Medulla oblongata (tissue), 1 donor: ENCODE measurements around the gene GARIN5B.

ENCODE experiments used
- DNase-seq: peaks from one replicate; pipeline ENCODE4 v3.0.0-alpha.2; 2015; ENCODE audit errors: extremely low spot score

Gene GARIN5B

GRCh38 chr19:55370305-55370988, 7.4 kb upstream of the GARIN5B start, which contains the start of gene IL11:
TSS of gene IL11 (minus strand) at chr19:55370463. CDS start at chr19:55370310, 153 bp downstream.
- no peak for DNase-seq

GRCh38 chr19:55369653-55370304, 6.7 kb upstream of the GARIN5B start:
- no peak for DNase-seq

GRCh38 chr19:55368701-55369563, 5.9 kb upstream of the GARIN5B start:
- DNase-seq, result no peak

- DNase-seq, result no peak
Measured at GRCh38 chr19:55368106-55368505, 5.0 kb upstream of the GARIN5B start.

- no peak for DNase-seq
Measured at GRCh38 chr19:55366790-55367189, 3.7 kb upstream of the GARIN5B start.

GRCh38 chr19:55365964-55366363, 2.9 kb upstream of the GARIN5B start:
- no peak for DNase-seq

- DNase-seq, result no peak
Measured at GRCh38 chr19:55365245-55365644, 2.2 kb upstream of the GARIN5B start.

- DNase-seq, result no peak
Measured at GRCh38 chr19:55362174-55362989, 678 bp downstream of the GARIN5B start.

- no peak for DNase-seq
Measured at GRCh38 chr19:55360902-55361301, 2.2 kb downstream of the GARIN5B start.

GRCh38 chr19:55358943-55359908, 3.8 kb downstream of the GARIN5B start:
- no peak for DNase-seq

GRCh38 chr19:55358493-55358892, 4.6 kb downstream of the GARIN5B start:
- DNase-seq, result no peak

- DNase-seq, result no peak
Measured at GRCh38 chr19:55355213-55355821, 7.7 kb downstream of the GARIN5B start.

- DNase-seq, result no peak
Measured at GRCh38 chr19:55354698-55355212, 8.3 kb downstream of the GARIN5B start, which contains the start of gene COX6B2. TSS of gene COX6B2 (minus strand) at chr19:55354719. CDS start at chr19:55354521, 198 bp downstream.

GRCh38 chr19:55353803-55354697, 9.0 kb downstream of the GARIN5B start:
- DNase-seq, result peak; percentile 7

- no peak for DNase-seq
Measured at GRCh38 chr19:55353356-55353802, 9.7 kb downstream of the GARIN5B start.

- no peak for DNase-seq
Measured at GRCh38 chr19:55352549-55353145, 10.4 kb downstream of the GARIN5B start.

GRCh38 chr19:55352040-55352439, 11.0 kb downstream of the GARIN5B start:
- DNase-seq, result no peak
